Subcutaneous adipose tissue (tissue), 4 donors: ENCODE results near the gene STAT4. TPM values are rescaled to one million over a fixed set of nuclear protein-coding genes. Genes with fewer than 3 reads are reported as not detected.

Experiments
- CTCF ChIP-seq: fragments of 450-650 bp; IDR thresholded peaks from one replicate; pipeline ENCODE4 v1.5.1; 2016; ENCODE audit warnings: low read depth, mild to moderate bottlenecking, control low read depth, antibody characterized with exemption, moderate library complexity
- total RNA-seq, 4 donors: library from RNA; depleted of rRNA; stranded (reverse); fragments of >200 nt; gene quantifications; one replicate each; pipeline ENCODE4 v1.1.0, GENCODE V29; 2016

Gene STAT4
- total RNA-seq, 4 donors from 2014 or later: 4.4 to 14.7 (median 6.7) TPM

GRCh38 chr2:191008286-191008685 is 142.5 kb downstream of the STAT4 start:
- TF ChIP-seq CTCF: no peak

- TF ChIP-seq CTCF: no peak
Measured at GRCh38 chr2:191006997-191007783, 143.6 kb downstream of the STAT4 start.

GRCh38 chr2:191006297-191006696 is 144.5 kb downstream of the STAT4 start:
- no peak for TF ChIP-seq CTCF

DNA sequence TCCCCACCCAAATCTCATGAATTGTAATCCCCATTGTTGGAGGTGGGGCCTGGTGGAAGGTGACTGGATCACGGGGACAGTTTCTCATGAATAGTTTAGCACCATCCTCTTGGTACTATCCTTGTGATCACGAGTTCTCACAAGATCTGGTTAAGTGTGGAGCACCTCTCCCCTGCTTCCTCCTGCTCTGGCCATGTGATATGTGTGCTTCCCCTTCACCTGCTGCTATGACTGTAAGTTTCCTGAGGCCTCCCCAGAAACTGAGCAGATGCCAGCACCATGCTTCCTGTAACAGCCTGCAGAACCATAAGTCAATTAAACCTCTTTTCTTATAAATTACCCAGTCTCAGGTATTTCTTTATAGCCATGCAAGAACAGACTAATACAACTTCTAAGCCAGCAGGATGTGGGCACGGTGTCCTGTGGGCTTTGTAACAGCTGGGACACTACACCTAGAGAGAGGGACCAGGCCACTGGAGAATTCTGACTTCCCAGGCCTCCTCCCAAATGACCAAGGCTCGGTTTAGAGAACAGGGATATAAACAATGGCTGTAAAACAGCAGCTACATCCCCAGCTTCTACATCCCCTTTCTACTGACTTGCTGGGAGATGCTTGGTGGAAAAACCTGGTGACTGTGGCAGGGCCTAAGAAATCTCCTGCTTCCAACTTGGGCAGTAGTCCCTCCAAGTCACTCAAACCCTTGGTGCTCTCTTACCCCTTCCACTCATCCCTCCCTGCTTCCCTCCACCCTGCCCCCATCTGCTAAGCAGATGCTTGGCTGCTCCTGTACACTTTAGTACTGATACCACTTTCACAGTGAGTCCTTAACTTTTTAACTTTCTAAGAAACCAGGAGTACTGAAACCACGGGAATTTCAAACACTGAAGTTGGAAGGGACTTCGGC is 147.1 kb downstream of the STAT4 start:
- TF ChIP-seq CTCF: no peak

DNA sequence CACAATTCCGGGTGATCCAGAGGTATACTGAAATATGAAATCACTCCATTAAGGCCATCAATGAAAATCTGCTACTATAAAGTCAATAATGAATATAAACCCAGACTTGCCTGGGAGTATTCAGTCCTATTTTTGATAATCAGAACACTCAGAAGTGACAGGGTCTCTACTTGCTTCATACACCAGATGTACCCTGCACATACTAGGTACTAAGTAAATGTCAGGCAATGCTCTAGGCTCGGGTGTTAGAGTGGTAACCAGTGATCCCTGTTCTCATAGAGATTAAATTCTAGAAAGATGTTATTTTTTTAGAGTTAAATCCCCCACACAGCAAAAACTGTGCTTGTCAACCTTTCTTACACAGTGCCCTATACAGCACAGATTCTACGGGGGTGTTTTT is 149.2 kb downstream of the STAT4 start:
- no peak for TF ChIP-seq CTCF

- no peak for TF ChIP-seq CTCF
Measured at GRCh38 chr2:191001032-191001431, 149.8 kb downstream of the STAT4 start.
